GM12864 (cell line): ENCODE results near the gene SLC19A1.

ENCODE experiments used
- DNase-seq: peaks from one replicate; pipeline ENCODE4 v3.0.0-alpha.2; 2011; ENCODE audit warnings: low read depth
- H3K4me3 ChIP-seq: 2 replicates; pipeline ENCODE4 v1.5.1; 2011; ENCODE audit warnings: mild to moderate bottlenecking, low read depth, low read length, control low read depth
- TF ChIP-seq, protein P1 (sequence below): IDR thresholded peaks from 2 replicates; pipeline ENCODE4 v1.5.1; 2011; ENCODE audit warnings: low read depth, mild to moderate bottlenecking, moderate library complexity, low read length, control low read depth, inconsistent platforms; ENCODE audit errors: missing control alignments

The SLC19A1 gene

DNA sequence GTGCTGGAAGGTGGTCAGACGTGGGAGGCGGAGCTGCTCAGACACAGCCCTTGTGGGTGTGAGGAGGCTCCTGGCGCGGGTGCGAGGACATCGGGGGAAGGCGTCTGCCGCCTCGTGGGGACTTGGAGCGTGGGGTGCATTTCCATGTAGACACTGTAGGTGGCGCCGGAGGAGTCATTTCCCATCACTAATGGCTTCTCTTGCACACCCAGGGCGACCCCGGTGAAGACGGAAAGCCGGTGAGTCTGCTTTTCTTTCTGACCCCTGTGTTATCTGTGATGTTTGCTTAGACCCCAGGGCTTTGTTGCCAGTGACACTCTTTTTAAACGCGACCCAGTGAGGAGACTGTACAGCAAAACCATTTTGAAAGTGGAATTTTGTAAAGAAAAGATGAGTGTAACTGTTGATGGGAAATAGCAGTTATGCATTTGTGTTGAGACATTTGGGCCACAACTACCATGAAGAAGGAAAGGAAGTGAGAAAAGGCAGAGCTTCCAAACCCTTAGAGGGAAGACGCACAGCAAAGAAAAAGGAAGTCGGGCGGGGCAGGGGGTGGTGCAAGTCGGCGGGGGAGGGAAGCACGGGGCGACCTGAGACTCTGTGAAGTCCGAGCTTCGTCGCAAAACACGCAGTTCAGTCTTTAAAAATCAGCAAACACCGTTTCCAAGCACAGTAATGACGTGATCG, 64.0 kb downstream of the SLC19A1 start:
- TF ChIP-seq, protein P1, sequence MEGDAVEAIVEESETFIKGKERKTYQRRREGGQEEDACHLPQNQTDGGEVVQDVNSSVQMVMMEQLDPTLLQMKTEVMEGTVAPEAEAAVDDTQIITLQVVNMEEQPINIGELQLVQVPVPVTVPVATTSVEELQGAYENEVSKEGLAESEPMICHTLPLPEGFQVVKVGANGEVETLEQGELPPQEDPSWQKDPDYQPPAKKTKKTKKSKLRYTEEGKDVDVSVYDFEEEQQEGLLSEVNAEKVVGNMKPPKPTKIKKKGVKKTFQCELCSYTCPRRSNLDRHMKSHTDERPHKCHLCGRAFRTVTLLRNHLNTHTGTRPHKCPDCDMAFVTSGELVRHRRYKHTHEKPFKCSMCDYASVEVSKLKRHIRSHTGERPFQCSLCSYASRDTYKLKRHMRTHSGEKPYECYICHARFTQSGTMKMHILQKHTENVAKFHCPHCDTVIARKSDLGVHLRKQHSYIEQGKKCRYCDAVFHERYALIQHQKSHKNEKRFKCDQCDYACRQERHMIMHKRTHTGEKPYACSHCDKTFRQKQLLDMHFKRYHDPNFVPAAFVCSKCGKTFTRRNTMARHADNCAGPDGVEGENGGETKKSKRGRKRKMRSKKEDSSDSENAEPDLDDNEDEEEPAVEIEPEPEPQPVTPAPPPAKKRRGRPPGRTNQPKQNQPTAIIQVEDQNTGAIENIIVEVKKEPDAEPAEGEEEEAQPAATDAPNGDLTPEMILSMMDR, result peak; percentile 97
- H3K4me3 ChIP-seq, result peak overlapping the region; percentile 41
- peak; percentile 38 for DNase-seq

DNA sequence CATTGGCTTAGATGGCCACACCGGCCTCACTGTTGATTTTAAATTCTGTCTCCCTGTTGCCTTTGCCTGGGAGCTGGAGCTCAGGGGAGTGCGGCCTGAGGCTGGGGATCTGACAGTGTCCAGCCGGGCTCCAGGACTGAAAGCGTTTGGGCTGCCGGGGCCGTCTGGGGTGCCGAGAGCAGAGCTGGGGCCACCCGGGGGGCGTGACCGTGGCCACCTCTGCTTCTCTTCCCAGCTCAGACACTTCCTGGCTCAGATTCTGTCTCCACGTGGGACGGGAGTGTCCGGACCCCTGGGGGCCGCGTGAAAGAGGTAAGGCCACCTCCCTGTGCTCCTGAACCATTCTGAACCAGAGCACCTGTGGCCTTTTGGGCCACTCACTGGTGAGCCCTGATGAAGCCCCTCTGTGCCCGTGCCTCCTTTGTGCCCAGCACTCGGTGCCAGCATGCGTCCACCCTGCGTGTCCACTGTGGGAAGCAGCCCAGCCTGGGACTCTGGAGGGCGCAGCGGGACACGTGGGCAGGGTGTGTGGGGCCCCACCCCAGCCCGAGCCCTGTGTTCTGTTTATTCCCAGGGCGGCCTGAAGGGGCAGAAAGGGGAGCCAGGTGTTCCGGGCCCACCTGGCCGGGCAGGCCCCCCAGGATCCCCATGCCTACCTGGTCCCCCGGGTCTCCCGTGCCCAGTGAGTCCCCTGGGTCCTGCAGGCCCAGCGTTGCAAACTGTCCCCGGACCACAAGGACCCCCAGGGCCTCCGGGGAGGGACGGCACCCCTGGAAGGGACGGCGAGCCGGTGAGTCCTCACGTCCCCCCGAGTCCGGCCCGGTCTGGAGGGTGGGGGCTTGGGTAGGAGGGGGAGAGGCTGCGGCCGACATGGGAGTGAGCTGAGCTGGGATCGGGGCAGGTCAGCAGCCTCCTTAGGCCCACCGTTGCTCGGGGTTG, 64.8 kb downstream of the SLC19A1 start:
- TF ChIP-seq, protein P1, result no peak
- DNase-seq, result no peak
- H3K4me3 ChIP-seq, result no peak overlapping the region; the same call in 1 of the 2 replicates

DNA sequence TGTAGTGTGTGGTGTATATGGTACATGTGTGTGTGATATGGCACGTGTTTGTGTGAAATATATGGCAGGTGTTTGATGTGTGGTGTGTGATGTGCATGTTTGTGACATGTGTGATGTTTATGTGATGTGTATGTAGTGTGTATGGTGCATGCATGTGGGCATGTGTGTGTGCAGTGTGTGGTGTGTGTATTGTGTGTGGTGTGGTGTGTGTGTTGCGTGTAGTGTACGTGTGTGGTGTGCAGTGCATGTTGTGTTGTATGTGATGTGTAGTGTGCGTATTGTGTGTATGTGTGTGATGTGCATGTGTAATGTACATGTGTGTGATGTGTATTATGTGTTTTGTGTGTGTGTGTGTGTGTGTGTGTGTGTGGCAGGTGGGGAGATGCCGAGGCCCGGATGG, 65.7 kb downstream of the SLC19A1 start:
- DNase-seq, result no peak
- TF ChIP-seq, protein P1, result no peak
- H3K4me3 ChIP-seq, result no peak overlapping the region

- TF ChIP-seq, protein P1, result no peak
- H3K4me3 ChIP-seq, result no peak overlapping the region
- no peak for DNase-seq
Observed at GRCh38 chr21:45475797-45476570, 66.3 kb downstream of the SLC19A1 start.

- no peak overlapping the region for H3K4me3 ChIP-seq
- TF ChIP-seq, protein P1, result no peak
- DNase-seq, result no peak
Observed at GRCh38 chr21:45475004-45475685, 67.1 kb downstream of the SLC19A1 start.

DNA sequence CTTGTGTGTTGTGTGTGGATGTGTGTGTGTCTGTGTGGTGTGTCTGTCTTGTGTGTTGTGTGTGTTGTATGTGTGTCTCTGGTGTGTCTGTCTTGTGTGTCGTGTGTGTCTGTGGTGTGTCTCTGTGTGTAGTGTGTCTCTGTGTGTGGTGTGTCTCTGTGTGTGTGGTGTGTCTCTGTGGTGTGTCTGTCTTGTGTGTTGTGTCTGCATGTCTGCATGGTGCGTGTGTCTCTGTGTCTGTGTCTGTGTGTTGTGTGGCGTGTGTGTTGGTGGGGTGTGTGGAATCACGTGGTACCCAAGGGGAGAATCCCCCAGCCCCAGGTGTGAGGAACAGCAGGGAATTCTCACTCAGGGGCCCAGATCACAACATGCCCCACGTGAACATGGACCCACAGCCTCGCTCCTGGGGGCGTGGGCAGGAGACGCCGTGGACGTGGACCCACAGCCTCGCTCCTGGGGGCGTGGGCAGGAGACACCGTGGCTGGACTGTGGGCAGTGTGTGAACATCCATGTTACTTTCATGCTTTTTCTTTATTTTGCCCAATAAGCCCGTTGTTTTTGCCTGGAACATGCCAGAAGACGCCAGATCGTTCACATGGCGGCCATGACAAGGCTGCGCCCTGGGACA, 67.8 kb downstream of the SLC19A1 start:
- DNase-seq, result no peak
- TF ChIP-seq, protein P1, result no peak
- H3K4me3 ChIP-seq, result no peak overlapping the region
